ENCODE data around the gene TXNDC17.
"Not testable (repeated sequence)": the region's sequence is repeated elsewhere in the genome, so short reads cannot be mapped to it uniquely, and the experiment has no call there.

The TXNDC17 gene

DNA sequence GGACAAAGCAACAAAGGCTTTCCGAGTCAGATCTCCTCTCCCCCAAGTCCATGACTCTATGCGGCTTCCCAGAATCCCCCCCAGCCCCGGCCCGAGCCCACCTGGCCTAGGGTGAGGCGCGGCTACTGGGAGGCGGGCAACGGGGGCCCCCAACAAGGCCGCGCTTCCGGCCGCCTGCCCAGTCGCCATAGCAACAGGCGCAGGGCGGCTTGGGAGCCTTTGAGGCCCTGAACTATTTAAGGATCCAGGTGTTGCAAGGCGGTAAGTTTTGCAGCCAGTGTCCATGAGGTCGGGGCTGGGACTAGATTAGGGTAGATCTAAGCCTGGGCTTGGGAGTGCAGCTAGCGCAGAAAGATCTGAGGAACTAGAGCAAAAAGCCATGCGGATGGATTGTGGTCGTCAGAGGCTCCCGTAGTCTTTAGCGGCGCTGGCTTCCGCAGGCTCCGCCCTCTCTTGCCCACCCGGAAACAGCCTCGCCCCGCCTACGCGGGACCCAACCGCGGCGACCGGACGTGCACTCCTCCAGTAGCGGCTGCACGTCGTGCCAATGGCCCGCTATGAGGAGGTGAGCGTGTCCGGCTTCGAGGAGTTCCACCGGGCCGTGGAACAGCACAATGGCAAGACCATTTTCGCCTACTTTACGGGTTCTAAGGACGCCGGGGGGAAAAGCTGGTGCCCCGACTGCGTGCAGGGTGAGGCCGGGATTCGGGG lies at the start of gene TXNDC17, which contains the start of gene KIAA0753:
TSS of gene TXNDC17 (plus strand) at position 525 of the 711 bp plus-strand sequence. CDS start at position 548, 23 bp downstream.
TSS of gene KIAA0753 (minus strand) at position 176 of the 711 bp plus-strand sequence. CDS start 5,608 bp downstream, outside the sequence.
- peak within 1 kb of the TSS; percentile 93 for H3K27ac ChIP-seq
- no peak for TF ChIP-seq ZFX (IDR thresholded peaks at IDR 0.05; ENCODE audit: borderline replicate concordance)
- TF ChIP-seq, protein P1, sequence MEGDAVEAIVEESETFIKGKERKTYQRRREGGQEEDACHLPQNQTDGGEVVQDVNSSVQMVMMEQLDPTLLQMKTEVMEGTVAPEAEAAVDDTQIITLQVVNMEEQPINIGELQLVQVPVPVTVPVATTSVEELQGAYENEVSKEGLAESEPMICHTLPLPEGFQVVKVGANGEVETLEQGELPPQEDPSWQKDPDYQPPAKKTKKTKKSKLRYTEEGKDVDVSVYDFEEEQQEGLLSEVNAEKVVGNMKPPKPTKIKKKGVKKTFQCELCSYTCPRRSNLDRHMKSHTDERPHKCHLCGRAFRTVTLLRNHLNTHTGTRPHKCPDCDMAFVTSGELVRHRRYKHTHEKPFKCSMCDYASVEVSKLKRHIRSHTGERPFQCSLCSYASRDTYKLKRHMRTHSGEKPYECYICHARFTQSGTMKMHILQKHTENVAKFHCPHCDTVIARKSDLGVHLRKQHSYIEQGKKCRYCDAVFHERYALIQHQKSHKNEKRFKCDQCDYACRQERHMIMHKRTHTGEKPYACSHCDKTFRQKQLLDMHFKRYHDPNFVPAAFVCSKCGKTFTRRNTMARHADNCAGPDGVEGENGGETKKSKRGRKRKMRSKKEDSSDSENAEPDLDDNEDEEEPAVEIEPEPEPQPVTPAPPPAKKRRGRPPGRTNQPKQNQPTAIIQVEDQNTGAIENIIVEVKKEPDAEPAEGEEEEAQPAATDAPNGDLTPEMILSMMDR (IDR thresholded peaks at IDR 0.05): no peak

DNA sequence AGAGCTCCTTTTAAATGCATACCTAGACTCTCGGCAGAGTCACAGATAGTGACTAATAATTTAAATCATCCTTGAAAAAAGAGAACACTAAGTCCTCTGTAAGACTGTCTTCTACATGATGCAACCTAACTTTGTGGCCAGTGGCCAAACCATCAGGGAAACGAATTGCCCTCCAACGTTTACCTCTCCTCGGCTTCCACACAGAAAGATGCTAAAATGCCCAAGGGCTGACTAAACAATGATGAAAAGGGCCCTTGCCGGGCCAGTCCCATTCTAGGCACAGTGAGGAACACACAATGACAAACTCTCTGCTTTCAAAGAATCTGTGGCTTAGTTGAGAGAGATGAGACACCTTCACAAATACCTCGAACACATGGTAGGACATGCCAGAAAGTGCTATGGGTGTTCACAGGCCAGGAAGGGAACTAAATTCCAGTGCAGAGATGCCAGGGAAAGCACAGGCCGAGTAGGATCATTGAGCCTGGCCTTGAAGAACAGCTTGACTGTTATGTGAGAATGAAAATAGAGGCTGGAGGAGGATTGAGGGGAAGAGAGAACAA lies 49.2 kb upstream of the TXNDC17 start:
- peak overlapping the region; percentile 31; the same call in 1 of the 2 replicates for H3K27ac ChIP-seq
- TF ChIP-seq ZFX (IDR thresholded peaks at IDR 0.05; ENCODE audit: borderline replicate concordance): no peak
- TF ChIP-seq, protein P1 (IDR thresholded peaks at IDR 0.05): no peak

DNA sequence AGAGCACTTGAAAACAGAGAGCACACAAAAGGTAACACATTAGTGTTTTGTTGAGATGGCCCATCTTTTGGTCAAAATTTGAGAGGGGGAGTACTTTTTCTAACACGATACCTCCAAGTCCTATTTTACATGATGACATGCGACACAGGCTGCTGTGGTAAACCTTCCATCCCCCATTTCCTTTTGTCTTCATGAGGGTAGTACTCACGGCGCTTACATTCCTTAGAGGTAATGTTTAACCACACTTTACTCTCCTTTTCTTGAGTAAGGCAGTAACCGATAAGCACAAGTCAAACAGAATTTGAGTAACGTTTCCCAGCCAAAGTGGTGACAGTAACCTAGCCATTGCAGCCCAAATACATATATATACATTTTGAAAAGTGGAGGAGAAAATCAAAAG lies 48.7 kb upstream of the TXNDC17 start:
- H3K27ac ChIP-seq: 0 out of 2 replicates have a peak overlapping the region, but pooled peaks have one; percentile 31

DNA sequence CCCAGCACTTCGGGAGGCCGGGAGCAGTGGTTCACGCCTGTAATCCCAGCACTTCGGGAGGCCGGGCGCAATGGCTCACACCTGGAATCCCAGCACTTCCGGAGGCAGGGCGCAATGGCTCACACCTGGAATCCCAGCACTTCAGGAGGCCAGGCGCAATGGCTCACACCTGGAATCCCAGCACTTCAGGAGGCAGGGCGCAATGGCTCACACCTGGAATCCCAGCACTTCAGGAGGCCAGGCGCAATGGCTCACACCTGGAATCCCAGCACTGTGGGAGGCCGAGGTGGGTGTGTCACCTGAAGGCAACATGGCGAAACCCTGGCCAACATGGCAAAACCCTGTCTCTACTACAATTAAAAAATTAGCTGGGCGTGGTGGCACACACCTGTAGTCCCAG lies 47.5 kb upstream of the TXNDC17 start:
- not testable (repeated sequence) for H3K27ac ChIP-seq

More for the DNA sequence above, 48.7 kb upstream of the TXNDC17 start:
- TF ChIP-seq, protein P1 (IDR thresholded peaks at IDR 0.05): no peak
- no peak for TF ChIP-seq ZFX (IDR thresholded peaks at IDR 0.05; ENCODE audit: borderline replicate concordance)

DNA sequence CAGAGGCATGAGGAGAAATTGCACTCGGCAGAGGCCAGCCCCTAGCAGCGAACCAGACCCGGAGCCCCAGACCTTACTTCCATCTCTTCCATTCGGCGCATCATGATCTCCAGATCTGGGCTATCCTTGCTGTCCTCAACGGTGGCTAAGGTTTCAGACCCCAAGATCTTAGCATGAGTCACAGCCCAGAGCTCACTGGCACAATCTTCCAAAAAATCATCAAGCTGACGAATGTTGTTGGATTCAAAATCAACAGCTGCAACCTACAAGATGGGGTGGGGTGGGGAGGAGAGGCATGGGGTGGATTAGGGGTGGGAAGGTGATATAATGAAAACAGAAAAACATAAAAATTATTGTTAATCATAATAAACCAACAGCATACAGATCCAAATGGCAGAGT lies 44.8 kb upstream of the TXNDC17 start:
- no peak overlapping the region for H3K27ac ChIP-seq
- no peak for TF ChIP-seq ZFX (IDR thresholded peaks at IDR 0.05; ENCODE audit: borderline replicate concordance)
- TF ChIP-seq, protein P1 (IDR thresholded peaks at IDR 0.05): no peak

DNA sequence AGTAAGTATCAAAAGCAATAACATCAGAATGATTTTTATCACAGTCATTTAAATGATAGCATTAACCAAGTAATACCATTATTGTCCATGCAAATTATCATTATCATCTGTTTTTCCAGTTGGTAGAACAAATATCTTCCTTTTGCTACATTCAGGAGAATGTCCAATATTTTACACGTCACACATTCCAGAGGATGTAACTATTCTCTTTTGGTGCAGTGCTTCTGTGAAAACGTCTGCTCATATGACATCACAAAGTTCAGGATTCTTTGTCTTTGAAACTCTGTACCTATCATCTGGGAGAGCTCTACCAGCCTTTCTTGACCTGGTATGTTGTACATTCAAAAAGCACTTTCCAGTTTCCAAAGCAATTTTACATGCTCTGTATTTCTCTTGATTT lies 44.3 kb upstream of the TXNDC17 start:
- H3K27ac ChIP-seq: no peak overlapping the region
- TF ChIP-seq, protein P1 (IDR thresholded peaks at IDR 0.05): no peak
- no peak for TF ChIP-seq ZFX (IDR thresholded peaks at IDR 0.05; ENCODE audit: borderline replicate concordance)

DNA sequence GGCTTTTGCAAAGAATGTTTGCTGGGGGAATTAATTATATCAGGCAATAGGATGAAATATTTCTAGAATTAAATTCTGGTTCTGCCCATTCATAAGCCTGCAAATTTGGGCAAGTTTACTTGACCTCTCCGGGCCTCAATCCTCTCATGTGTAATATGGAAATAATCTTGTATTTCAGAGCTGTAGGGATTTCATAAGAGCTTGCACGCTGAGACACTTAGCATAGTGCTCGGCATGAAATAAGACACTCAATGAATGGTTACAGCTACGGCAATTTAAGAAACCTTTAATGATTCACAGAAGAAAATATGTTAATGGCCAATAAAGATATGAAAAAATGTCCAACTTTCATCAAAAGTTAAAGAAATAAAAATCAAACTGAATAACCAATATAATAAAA lies 43.9 kb upstream of the TXNDC17 start:
- TF ChIP-seq, protein P1 (IDR thresholded peaks at IDR 0.05): no peak
- TF ChIP-seq ZFX (IDR thresholded peaks at IDR 0.05; ENCODE audit: borderline replicate concordance): no peak
- peak overlapping the region; percentile 82 for H3K27ac ChIP-seq
